ENCODE data around the gene SCUBE3.
A peak's percentile ranks its signal among the peaks of the same experiment; 100 is the strongest.

The SCUBE3 gene

GRCh38 chr6:35208419-35208818 lies 5.3 kb upstream of the SCUBE3 start:
- TF ChIP-seq FOXM1 (IDR thresholded peaks at IDR 0.05; ENCODE audit: borderline replicate concordance, low read depth) (no peak), REST (IDR thresholded peaks at IDR 0.05; ENCODE audit: low read depth) (no peak), ZBTB7A (IDR thresholded peaks at IDR 0.05; ENCODE audit: low read depth) (no peak), NFIC (IDR thresholded peaks at IDR 0.05) (no peak), CREB1 (IDR thresholded peaks at IDR 0.05; ENCODE audit: low read depth) (no peak), USF1 (IDR thresholded peaks at IDR 0.05) (no peak), MAX (IDR thresholded peaks at IDR 0.05) (no peak), EGR1 (IDR thresholded peaks at IDR 0.05) (no peak), EP300 (IDR thresholded peaks at IDR 0.05; ENCODE audit: borderline replicate concordance) (no peak), YY1 (IDR thresholded peaks at IDR 0.05; ENCODE audit: low read depth) (no peak), RAD21 (IDR thresholded peaks at IDR 0.05; ENCODE audit: low read depth) (no peak), TCF12 (IDR thresholded peaks at IDR 0.05; ENCODE audit: low read depth) (no peak), TAF1 (IDR thresholded peaks at IDR 0.05; ENCODE audit: low read depth) (no peak), CEBPB (IDR thresholded peaks at IDR 0.05) (no peak), TEAD4 (IDR thresholded peaks at IDR 0.05) (no peak)

GRCh38 chr6:35209081-35209480 lies 4.7 kb upstream of the SCUBE3 start:
- no peak for TF ChIP-seq USF1 (IDR thresholded peaks at IDR 0.05)
- TF ChIP-seq MAX (IDR thresholded peaks at IDR 0.05), result no peak
- TF ChIP-seq FOXM1 (IDR thresholded peaks at IDR 0.05; ENCODE audit: borderline replicate concordance, low read depth), result no peak
- TF ChIP-seq CEBPB (IDR thresholded peaks at IDR 0.05), result no peak
- no peak for TF ChIP-seq RAD21 (IDR thresholded peaks at IDR 0.05; ENCODE audit: low read depth)
- TF ChIP-seq CREB1 (IDR thresholded peaks at IDR 0.05; ENCODE audit: low read depth), result no peak
- TF ChIP-seq EP300 (IDR thresholded peaks at IDR 0.05; ENCODE audit: borderline replicate concordance), result no peak
- TF ChIP-seq REST (IDR thresholded peaks at IDR 0.05; ENCODE audit: low read depth), result no peak
- TF ChIP-seq TEAD4 (IDR thresholded peaks at IDR 0.05), result no peak
- TF ChIP-seq YY1 (IDR thresholded peaks at IDR 0.05; ENCODE audit: low read depth), result no peak
- TF ChIP-seq EGR1 (IDR thresholded peaks at IDR 0.05), result no peak
- no peak for TF ChIP-seq ZBTB7A (IDR thresholded peaks at IDR 0.05; ENCODE audit: low read depth)
- TF ChIP-seq TCF12 (IDR thresholded peaks at IDR 0.05; ENCODE audit: low read depth), result no peak
- no peak for TF ChIP-seq NFIC (IDR thresholded peaks at IDR 0.05)
- no peak for TF ChIP-seq TAF1 (IDR thresholded peaks at IDR 0.05; ENCODE audit: low read depth)

GRCh38 chr6:35209622-35210247 lies 4.0 kb upstream of the SCUBE3 start:
- TF ChIP-seq EGR1 (IDR thresholded peaks at IDR 0.05) (no peak), TEAD4 (IDR thresholded peaks at IDR 0.05) (peak; percentile 88)

GRCh38 chr6:35213298-35213791 lies 411 bp upstream of the SCUBE3 start:
- TF ChIP-seq ZBTB7A (IDR thresholded peaks at IDR 0.05; ENCODE audit: low read depth), result no peak
- TF ChIP-seq EGR1 (IDR thresholded peaks at IDR 0.05), result no peak
- TF ChIP-seq USF1 (IDR thresholded peaks at IDR 0.05), result no peak
- no peak for TF ChIP-seq FOXM1 (IDR thresholded peaks at IDR 0.05; ENCODE audit: borderline replicate concordance, low read depth)
- no peak for TF ChIP-seq TCF12 (IDR thresholded peaks at IDR 0.05; ENCODE audit: low read depth)
- no peak for TF ChIP-seq TEAD4 (IDR thresholded peaks at IDR 0.05)
- no peak for TF ChIP-seq REST (IDR thresholded peaks at IDR 0.05; ENCODE audit: low read depth)
- TF ChIP-seq EP300 (IDR thresholded peaks at IDR 0.05; ENCODE audit: borderline replicate concordance), result no peak
- no peak for TF ChIP-seq MAX (IDR thresholded peaks at IDR 0.05)
- no peak for TF ChIP-seq CREB1 (IDR thresholded peaks at IDR 0.05; ENCODE audit: low read depth)
- no peak for TF ChIP-seq YY1 (IDR thresholded peaks at IDR 0.05; ENCODE audit: low read depth)
- no peak for TF ChIP-seq NFIC (IDR thresholded peaks at IDR 0.05)
- TF ChIP-seq RAD21 (IDR thresholded peaks at IDR 0.05; ENCODE audit: low read depth), result no peak
- TF ChIP-seq CEBPB (IDR thresholded peaks at IDR 0.05), result no peak
- TF ChIP-seq TAF1 (IDR thresholded peaks at IDR 0.05; ENCODE audit: low read depth), result no peak
